Putamen (tissue), 1 donor: ENCODE data around the gene DSCAM.

ENCODE experiments used
- DNase-seq: peaks from one replicate; pipeline ENCODE4 v3.0.0-alpha.2; 2016; ENCODE audit warnings: low spot score

Gene DSCAM

GRCh38 chr21:40770435-40771055, 76.4 kb downstream of the DSCAM start:
- DNase-seq, result no peak

- DNase-seq, result no peak
Observed at GRCh38 chr21:40769231-40769630, 77.7 kb downstream of the DSCAM start.

- no peak for DNase-seq
Observed at GRCh38 chr21:40768056-40768455, 78.9 kb downstream of the DSCAM start.

GRCh38 chr21:40766381-40766780, 80.6 kb downstream of the DSCAM start:
- DNase-seq, result no peak

- DNase-seq, result no peak
Observed at GRCh38 chr21:40765811-40766210, 81.1 kb downstream of the DSCAM start.

GRCh38 chr21:40760821-40761220, 86.1 kb downstream of the DSCAM start:
- no peak for DNase-seq

GRCh38 chr21:40759061-40759460, 87.9 kb downstream of the DSCAM start:
- no peak for DNase-seq

- no peak for DNase-seq
Observed at GRCh38 chr21:40757366-40757765, 89.6 kb downstream of the DSCAM start.

- no peak for DNase-seq
Observed at GRCh38 chr21:40754466-40754865, 92.5 kb downstream of the DSCAM start.

- no peak for DNase-seq
Observed at GRCh38 chr21:40753756-40754155, 93.2 kb downstream of the DSCAM start.

- DNase-seq, result no peak
Observed at GRCh38 chr21:40752125-40752524, 94.8 kb downstream of the DSCAM start.

- no peak for DNase-seq
Observed at GRCh38 chr21:40751221-40751620, 95.7 kb downstream of the DSCAM start.

GRCh38 chr21:40736145-40736544, 110.8 kb downstream of the DSCAM start:
- DNase-seq, result no peak

GRCh38 chr21:40733024-40733397, 113.9 kb downstream of the DSCAM start:
- no peak for DNase-seq

- DNase-seq, result peak; percentile 0
Observed at GRCh38 chr21:40732253-40733023, 114.5 kb downstream of the DSCAM start.

- no peak for DNase-seq
Observed at GRCh38 chr21:40731206-40731605, 115.8 kb downstream of the DSCAM start.

GRCh38 chr21:40730426-40730800, 116.5 kb downstream of the DSCAM start:
- DNase-seq, result no peak

GRCh38 chr21:40729761-40730425, 117.1 kb downstream of the DSCAM start:
- DNase-seq, result no peak

GRCh38 chr21:40723966-40724365, 123.0 kb downstream of the DSCAM start:
- no peak for DNase-seq

- no peak for DNase-seq
Observed at GRCh38 chr21:40723317-40723716, 123.6 kb downstream of the DSCAM start.

- DNase-seq, result no peak
Observed at GRCh38 chr21:40719615-40720014, 127.3 kb downstream of the DSCAM start.

GRCh38 chr21:40717028-40717427, 129.9 kb downstream of the DSCAM start:
- no peak for DNase-seq

GRCh38 chr21:40714536-40714935, 132.4 kb downstream of the DSCAM start:
- no peak for DNase-seq
